H1 (cell line): Measurements from ENCODE around the gene DPP4. TPM values are rescaled to one million over a fixed set of nuclear protein-coding genes. Genes with fewer than 3 reads are reported as not detected.

ENCODE experiments used
- CTCF ChIA-PET: fragments of 300-600 bp; sonication (Branson Sonifier 250); formaldehyde crosslinking; loops from one replicate; lab custom pipeline; 2021; ENCODE audit not compliant: partially characterized antibody; lab: Charles Lee
- POLR2A ChIA-PET: fragments of 300-600 bp; sonication (Branson Sonifier 250); formaldehyde crosslinking; loops from one replicate; lab custom pipeline; 2021; ENCODE audit warnings: inconsistent platforms; ENCODE audit not compliant: partially characterized antibody; lab: Charles Lee
- DNase-seq, 2 experiments: peaks; one replicate each; pipeline versions ENCODE4 v3.0.0 to v3.0.0-alpha.2; 2010 to 2022; ENCODE audit warnings: low spot score in 2 of 2, low read depth in 1 of 2, mixed read lengths in 1 of 2
- FAIRE-seq: peaks from 2 replicates; lab custom pipeline; 2011; peaks lifted over from hg19 to GRCh38; lab: Jason Lieb, UNC
- H2AFZ ChIP-seq: 2 replicates; pipeline ENCODE4 v1.8.1; 2012; ENCODE audit warnings: low read length, inconsistent platforms
- H2AK5ac ChIP-seq: 2 replicates; pipeline ENCODE4 v1.6.1; 2013; ENCODE audit warnings: low read depth, low read length
- H2BK120ac ChIP-seq: replicated peaks from 2 replicates; pipeline ENCODE3; 2013; ENCODE audit warnings: low read depth, low read length, inconsistent platforms
- H2BK12ac ChIP-seq: 2 replicates; pipeline ENCODE4 v1.6.1; 2013; ENCODE audit warnings: low read depth, low read length
- H2BK15ac ChIP-seq: 2 replicates; pipeline ENCODE4 v1.6.1; 2013; ENCODE audit warnings: low read length
- H2BK20ac ChIP-seq: 2 replicates; pipeline ENCODE4 v1.6.1; 2013; ENCODE audit warnings: low read length
- H2BK5ac ChIP-seq: 2 replicates; pipeline ENCODE4 v1.6.1; 2013; ENCODE audit warnings: low read depth, low read length
- H3K14ac ChIP-seq: 2 replicates; pipeline ENCODE4 v1.6.1; 2013; ENCODE audit warnings: inconsistent platforms; ENCODE audit not compliant: insufficient read length
- H3K18ac ChIP-seq: 2 replicates; pipeline ENCODE4 v1.6.1; 2013; ENCODE audit warnings: low read length; ENCODE audit errors: extremely low read depth
- H3K23ac ChIP-seq: 2 replicates; pipeline ENCODE4 v1.6.1; 2013; ENCODE audit warnings: inconsistent platforms; ENCODE audit not compliant: insufficient read length
- H3K23me2 ChIP-seq: 2 replicates; pipeline ENCODE4 v1.6.1; 2013; ENCODE audit warnings: low read depth, low read length
- H3K27ac ChIP-seq: 2 replicates; pipeline ENCODE4 v1.6.1; 2011; ENCODE audit warnings: low read depth, low read length, inconsistent platforms
- H3K27me3 ChIP-seq, 4 experiments: replicated peaks in 1 of 4; 1 replicate in 1 of 4; 2 replicates in 3 of 4; pipeline versions ENCODE4 v1.6.1 to v1.8.1; 2011 to 2013; ENCODE audit warnings: low read length in 3 of 4, mild to moderate bottlenecking in 3 of 4, inconsistent platforms in 2 of 4, mixed read lengths in 2 of 4, moderate library complexity in 1 of 4; ENCODE audit not compliant: control insufficient read depth in 3 of 4, insufficient read depth in 3 of 4; ENCODE audit errors: extremely low read depth in 1 of 4
- H3K36me3 ChIP-seq, 4 experiments: 2 replicates each; pipeline versions ENCODE4 v1.6.1 to v1.8.1; 2011 to 2013; ENCODE audit warnings: mild to moderate bottlenecking in 4 of 4, low read length in 3 of 4, moderate library complexity in 2 of 4, control low read depth in 1 of 4, inconsistent platforms in 1 of 4; ENCODE audit not compliant: insufficient read depth in 4 of 4, control insufficient read depth in 2 of 4
- H3K4ac ChIP-seq: replicated peaks from 2 replicates; pipeline ENCODE3; 2013; ENCODE audit warnings: low read length, low read depth, mixed read lengths, inconsistent platforms; ENCODE audit not compliant: insufficient read length
- H3K4me1 ChIP-seq, 4 experiments: replicated peaks in 1 of 4; 1 replicate in 1 of 4; 2 replicates in 3 of 4; pipeline versions ENCODE4 v1.6.1 to v1.8.1; 2011 to 2013; ENCODE audit warnings: low read length in 3 of 4, inconsistent platforms in 2 of 4, mixed read lengths in 1 of 4; ENCODE audit not compliant: insufficient read depth in 4 of 4, control insufficient read depth in 3 of 4
- H3K4me2 ChIP-seq, 2 experiments: 2 replicates each; pipeline versions ENCODE4 v1.6.1 to v1.8.1; 2011 to 2013; ENCODE audit warnings: low read depth in 2 of 2, low read length in 2 of 2, control low read depth in 1 of 2, inconsistent platforms in 1 of 2, mild to moderate bottlenecking in 1 of 2; ENCODE audit not compliant: insufficient read depth in 1 of 2
- H3K4me3 ChIP-seq, 4 experiments: fragments of 200-600, 300-600 bp in 1 of 4; sonication (generic), shearing (Covaris generic), sonication (Bioruptor Twin) in 1 of 4; 2 replicates each; pipeline versions ENCODE4 v1.5.1 to v1.8.1; 2011 to 2016; ENCODE audit warnings: low read length in 4 of 4, low read depth in 3 of 4, control low read depth in 2 of 4, inconsistent platforms in 2 of 4, mild to moderate bottlenecking in 2 of 4, mixed read lengths in 1 of 4, moderate library complexity in 1 of 4; ENCODE audit not compliant: insufficient read depth in 2 of 4; ENCODE audit errors: extremely low read depth in 1 of 4
- H3K56ac ChIP-seq: replicated peaks from 2 replicates; pipeline ENCODE3; 2013; ENCODE audit warnings: low read depth, mild to moderate bottlenecking, mixed read lengths, low read length, inconsistent platforms; ENCODE audit not compliant: insufficient read length
- H3K79me1 ChIP-seq: 2 replicates; pipeline ENCODE4 v1.6.1; 2013; ENCODE audit warnings: low read depth, low read length, control low read depth
- H3K79me2 ChIP-seq, 2 experiments: 2 replicates each; pipeline versions ENCODE4 v1.6.1 to v1.8.1; 2012 to 2013; ENCODE audit warnings: low read length in 2 of 2, mild to moderate bottlenecking in 2 of 2, inconsistent platforms in 1 of 2; ENCODE audit not compliant: insufficient read depth in 2 of 2, control insufficient read depth in 1 of 2
- H3K9ac ChIP-seq, 4 experiments: replicated peaks in 1 of 4; 1 replicate in 1 of 4; 2 replicates in 3 of 4; pipeline versions ENCODE4 v1.6.1 to v1.8.1; 2011 to 2013; ENCODE audit warnings: low read depth in 3 of 4, low read length in 3 of 4, control low read depth in 2 of 4, mild to moderate bottlenecking in 2 of 4, moderate library complexity in 2 of 4, inconsistent platforms in 1 of 4; ENCODE audit errors: extremely low read depth in 1 of 4
- H3K9me3 ChIP-seq, 2 experiments: 2 replicates each; pipeline versions ENCODE4 v1.6.1 to v1.8.1; 2012 to 2013; ENCODE audit warnings: mild to moderate bottlenecking in 2 of 2, moderate library complexity in 2 of 2, control low read depth in 1 of 2, inconsistent platforms in 1 of 2, low read depth in 1 of 2, low read length in 1 of 2, mixed read lengths in 1 of 2; ENCODE audit not compliant: insufficient read depth in 2 of 2
- H4K20me1 ChIP-seq, 2 experiments: replicated peaks in 1 of 2; 2 replicates each; pipeline versions ENCODE3 to v1.8.1; 2011 to 2013; ENCODE audit warnings: inconsistent platforms in 2 of 2, low read length in 2 of 2, mild to moderate bottlenecking in 1 of 2; ENCODE audit not compliant: insufficient read depth in 2 of 2, control insufficient read depth in 1 of 2
- H4K5ac ChIP-seq: 2 replicates; pipeline ENCODE4 v1.6.1; 2013; ENCODE audit warnings: low read length, low read depth, mixed read lengths, inconsistent platforms; ENCODE audit not compliant: insufficient read length
- H4K8ac ChIP-seq: 2 replicates; pipeline ENCODE4 v1.8.0; 2013; ENCODE audit warnings: mild to moderate bottlenecking, moderate library complexity, low read length, inconsistent platforms; ENCODE audit not compliant: insufficient read depth; ENCODE audit errors: extremely low read depth
- H4K91ac ChIP-seq: replicated peaks from 2 replicates; pipeline ENCODE3; 2013; ENCODE audit warnings: low read length, mixed read lengths, inconsistent platforms; ENCODE audit not compliant: insufficient read length
- BRCA1 ChIP-seq: IDR thresholded peaks from 2 replicates; pipeline ENCODE4 v1.6.1; 2012; ENCODE audit warnings: low read depth, low read length, improper control_type of control experiment
- CTCF ChIP-seq, 3 experiments: IDR thresholded peaks; 1 replicate in 2 of 3; 2 replicates in 1 of 3; pipeline versions ENCODE4 v1.5.1 to v1.6.1; 2011; ENCODE audit warnings: low read length in 3 of 3, mild to moderate bottlenecking in 3 of 3, inconsistent platforms in 2 of 3, low read depth in 1 of 3, moderate library complexity in 1 of 3; ENCODE audit not compliant: insufficient read depth in 1 of 3; ENCODE audit errors: control extremely low read depth in 1 of 3
- KDM1A ChIP-seq: fragments of 200-600, 300-600 bp; sonication (generic); IDR thresholded peaks from 2 replicates; pipeline ENCODE4 v1.7.1; 2016; ENCODE audit warnings: mild to moderate bottlenecking, low read length, borderline replicate concordance
- NANOG ChIP-seq: IDR thresholded peaks from 2 replicates; pipeline ENCODE4 v1.6.1; 2011; ENCODE audit warnings: low read length, low read depth, mild to moderate bottlenecking, inconsistent platforms; ENCODE audit not compliant: insufficient read depth, poor library complexity, severe bottlenecking
- POU5F1 ChIP-seq: IDR thresholded peaks from 2 replicates; pipeline ENCODE4 v1.6.1; 2011; ENCODE audit warnings: low read depth, mild to moderate bottlenecking, low read length, moderate library complexity
- SIN3A ChIP-seq, 2 experiments: IDR thresholded peaks in 1 of 2; conservative IDR thresholded peaks in 1 of 2; 2 replicates each; pipeline ENCODE4 v1.6.1; 2011 to 2012; ENCODE audit warnings: low read length in 2 of 2, improper control_type of control experiment in 1 of 2, low read depth in 1 of 2, mild to moderate bottlenecking in 1 of 2
- TAF1 ChIP-seq: IDR thresholded peaks from 2 replicates; pipeline ENCODE4 v1.6.1; 2011; ENCODE audit warnings: mild to moderate bottlenecking, low read depth, low read length
- TCF12 ChIP-seq: IDR thresholded peaks from 2 replicates; pipeline ENCODE4 v1.6.1; 2011; ENCODE audit warnings: low read depth, mild to moderate bottlenecking, low read length
- WGBS, 2 experiments: shearing (Covaris generic) in 1 of 2; methylation state at CpG; one replicate each; pipeline versions ENCODE4 v1.1.6 to v1.1.7; 2013 to 2015; ENCODE audit warnings: low lambda C conversion rate in 2 of 2, mixed read lengths in 2 of 2, inconsistent platforms in 1 of 2, low coverage in 1 of 2, missing lambda C conversion rate in 1 of 2; ENCODE audit not compliant: insufficient replicate concordance in 2 of 2, insufficient coverage in 1 of 2, insufficient read length in 1 of 2; ENCODE audit errors: extremely low coverage in 1 of 2, missing lambda C conversion rate in 1 of 2; 5-methylcytosine and 5-hydroxymethylcytosine counted together
- polyA plus RNA-seq, 7 experiments: library from polyadenylated mRNA; depleted of rRNA in 3 of 7; stranded (reverse) in 5 of 7; unstranded in 2 of 7; fragments of >200 nt in 5 of 7; fragments of 200-250 nt in 2 of 7; gene quantifications; 1 replicate in 5 of 7; 2 replicates in 1 of 7; 4 replicates in 1 of 7; pipeline versions ENCODE4 v1.2.1 to v1.2.3, GENCODE V29; 2011 to 2013; ENCODE audit warnings: missing spikeins in 2 of 7, mixed read lengths in 2 of 7
- total RNA-seq: library from RNA; stranded (reverse); fragmentation: NEBNext Ultra II Directional; extraction: Animal tissue kit (Norgen Biotek cat#: 25700); gene quantifications from 2 replicates; pipeline ENCODE4 v1.2.1, GENCODE V29; 2021

DPP4 gene
- total and polyA plus RNA-seq, 2 of the 8 experiments (the other 6 are each of a cell fraction or from before 2014, with no cell fraction given): 1.3 to 3.1 TPM

- peaks cover 0 to 15% (median 12%) of the 10 kb centered on the region in 4 experiments; a peak in 5 of 7 replicates for H3K27me3 ChIP-seq
- no peak overlapping the region for H4K91ac ChIP-seq
- no peak overlapping the region for H2AK5ac ChIP-seq
- no peak overlapping the region for H3K27ac ChIP-seq
- no peak overlapping the region for H3K9ac ChIP-seq
- FAIRE-seq (no peak), DNase-seq (no peak)
- no peak overlapping the region for H2BK120ac ChIP-seq
- H3K79me1 ChIP-seq: no peaks in the 10 kb centered on the region
- H3K4me3 ChIP-seq: no peak overlapping the region
- H3K18ac ChIP-seq: no peak overlapping the region
- ChIA-PET CTCF (interaction anchor here (0.6 kb wide), 1 partner anchor 63 kb away, joined by 3 read pairs; no protein-coding TSS in a partner anchor), POLR2A (no interaction called here)
- no peaks in the 10 kb centered on the region for H3K79me2 ChIP-seq
- no peak overlapping the region for H3K4me2 ChIP-seq
- H4K8ac ChIP-seq: no peak overlapping the region
- H3K23me2 ChIP-seq: peaks cover 6% of the 10 kb centered on the region; the same call in 1 of the 2 replicates
- no peak overlapping the region for H3K14ac ChIP-seq
- no peak overlapping the region for H2BK5ac ChIP-seq
- H3K56ac ChIP-seq: no peak overlapping the region
- H2BK12ac ChIP-seq: no peak overlapping the region
- H2BK20ac ChIP-seq: no peak overlapping the region
- 77% methylated on average over 2 of the region's 2 CpGs; no CpG with 5 or more reads in 1 of the 2 experiments for WGBS, 2 experiments
- no peaks in the 10 kb centered on the region for H3K36me3 ChIP-seq
- peaks cover 3 to 11% (median 6%) of the 10 kb centered on the region in 4 experiments for H3K4me1 ChIP-seq
- TF ChIP-seq TCF12 (no peak), CTCF (IDR thresholded peaks at IDR 0.05; ENCODE audit: control extremely low read depth in 1 of 3, insufficient read depth in 1 of 3, low read depth in 1 of 3, low read length in 3 of 3) (no peak), TAF1 (no peak), SIN3A (conservative IDR thresholded peaks at IDR 0.05 in 1 of 2, IDR thresholded peaks at IDR 0.05 in 1 of 2; ENCODE audit: low read depth in 1 of 2, low read length in 2 of 2) (no peak), BRCA1 (no peak), POU5F1 (no peak), NANOG (no peak), KDM1A (no peak)
- no peaks in the 10 kb centered on the region for H3K9me3 ChIP-seq
- no peak overlapping the region for H2BK15ac ChIP-seq
- no peaks in the 10 kb centered on the region for H4K20me1 ChIP-seq
- H3K23ac ChIP-seq: no peak overlapping the region
- H3K4ac ChIP-seq: no peak overlapping the region
- H4K5ac ChIP-seq: no peak overlapping the region
- no peak overlapping the region for H2AFZ ChIP-seq
These were observed 3.6 kb downstream of the DPP4 start for GRCh38 chr2:162070228-162070936.
